PC-3 (cell line): ENCODE measurements around the gene TENM4.

Source experiments
- EZH2 ChIP-seq: fragments of 300-600 bp; sonication (generic); IDR thresholded peaks from one replicate; pipeline ENCODE4 v1.6.1; 2017; ENCODE audit warnings: antibody characterized with exemption, mild to moderate bottlenecking, low read length; ENCODE audit not compliant: unreplicated experiment
- EZH2phosphoT487 ChIP-seq: fragments of 300-600 bp; sonication (generic); IDR thresholded peaks from 2 replicates; pipeline ENCODE4 v1.6.1; 2018; ENCODE audit warnings: mild to moderate bottlenecking, antibody characterized with exemption, low read length, borderline replicate concordance
- TF ChIP-seq, protein P1 (sequence below): fragments of 300-600 bp; sonication (generic); conservative IDR thresholded peaks from 2 replicates; pipeline ENCODE4 v1.5.1; 2017; ENCODE audit warnings: antibody characterized with exemption, low read depth, mild to moderate bottlenecking, low read length

DNA sequence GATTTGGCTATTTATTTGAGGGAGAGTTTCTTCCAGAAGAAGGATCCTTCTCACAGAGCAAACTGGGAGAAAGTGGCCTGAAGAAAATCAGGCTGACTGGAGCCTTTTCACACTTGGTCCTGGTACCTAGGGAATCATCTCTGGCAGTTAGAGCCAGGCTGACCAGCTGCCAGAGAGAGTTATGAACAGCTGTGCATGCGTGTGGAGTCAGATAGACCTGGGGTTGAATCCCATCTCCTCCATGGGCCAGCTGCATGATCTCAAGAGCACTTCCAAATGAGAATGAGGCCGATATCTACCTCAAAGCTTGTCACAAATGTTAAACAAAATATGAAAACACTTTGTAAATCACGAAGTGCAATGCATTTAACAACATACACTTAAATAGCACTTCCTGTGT lies 390.0 kb downstream of the TENM4 start:
- TF ChIP-seq EZH2, result no peak
- TF ChIP-seq, protein P1, sequence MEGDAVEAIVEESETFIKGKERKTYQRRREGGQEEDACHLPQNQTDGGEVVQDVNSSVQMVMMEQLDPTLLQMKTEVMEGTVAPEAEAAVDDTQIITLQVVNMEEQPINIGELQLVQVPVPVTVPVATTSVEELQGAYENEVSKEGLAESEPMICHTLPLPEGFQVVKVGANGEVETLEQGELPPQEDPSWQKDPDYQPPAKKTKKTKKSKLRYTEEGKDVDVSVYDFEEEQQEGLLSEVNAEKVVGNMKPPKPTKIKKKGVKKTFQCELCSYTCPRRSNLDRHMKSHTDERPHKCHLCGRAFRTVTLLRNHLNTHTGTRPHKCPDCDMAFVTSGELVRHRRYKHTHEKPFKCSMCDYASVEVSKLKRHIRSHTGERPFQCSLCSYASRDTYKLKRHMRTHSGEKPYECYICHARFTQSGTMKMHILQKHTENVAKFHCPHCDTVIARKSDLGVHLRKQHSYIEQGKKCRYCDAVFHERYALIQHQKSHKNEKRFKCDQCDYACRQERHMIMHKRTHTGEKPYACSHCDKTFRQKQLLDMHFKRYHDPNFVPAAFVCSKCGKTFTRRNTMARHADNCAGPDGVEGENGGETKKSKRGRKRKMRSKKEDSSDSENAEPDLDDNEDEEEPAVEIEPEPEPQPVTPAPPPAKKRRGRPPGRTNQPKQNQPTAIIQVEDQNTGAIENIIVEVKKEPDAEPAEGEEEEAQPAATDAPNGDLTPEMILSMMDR, result no peak
- no peak for TF ChIP-seq EZH2phosphoT487
